Measurements from ENCODE around the gene SMS.
A peak's percentile ranks its signal among the peaks of the same experiment; 100 is the strongest.

SMS gene

DNA sequence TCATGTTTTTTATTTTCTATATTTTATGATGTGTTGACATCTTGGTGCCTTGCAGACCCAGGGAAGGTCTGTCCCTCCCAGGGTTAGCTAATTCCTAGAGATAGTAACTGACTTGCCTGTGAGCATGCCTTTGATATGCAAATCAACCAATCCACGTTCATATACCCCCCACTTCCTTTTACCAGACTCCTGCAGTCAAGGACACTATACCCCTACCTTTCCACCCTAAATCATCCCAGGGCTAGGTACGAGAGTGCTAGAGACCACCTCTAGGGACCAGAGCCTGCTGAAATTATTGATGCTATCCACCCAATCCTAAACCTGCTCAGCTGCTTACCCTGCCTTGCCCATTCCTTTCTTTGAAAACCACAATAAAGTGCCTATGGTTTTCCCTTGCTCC, 84.1 kb downstream of the SMS start:
- no peak overlapping the region for H3K9ac ChIP-seq (ENCODE audit: low read length)
- no peak overlapping the region for H3K27ac ChIP-seq (ENCODE audit: low read length)
- no peaks in the 10 kb centered on the region for H3K27me3 ChIP-seq (ENCODE audit: low read depth, low read length)
- no peaks in the 10 kb centered on the region for H3K79me2 ChIP-seq (ENCODE audit: low read length)
- H3K4me1 ChIP-seq (ENCODE audit: low read length) = peaks cover 14% of the 10 kb centered on the region
- TF ChIP-seq EZH2phosphoT487 (IDR thresholded peaks at IDR 0.05; ENCODE audit: low read depth) (no peak), CTCF (IDR thresholded peaks at IDR 0.05; ENCODE audit: low read depth, low read length) (no peak)
- H3K4me2 ChIP-seq (ENCODE audit: low read length) = no peak overlapping the region
- H4K20me1 ChIP-seq (ENCODE audit: insufficient read depth, low read length) = no peaks in the 10 kb centered on the region
- no peaks in the 10 kb centered on the region for H3K36me3 ChIP-seq (replicated peaks; ENCODE audit: low read depth, low read length)
- no peak overlapping the region for H3K4me3 ChIP-seq (ENCODE audit: low read length)
- no peaks in the 10 kb centered on the region for H3K9me3 ChIP-seq (ENCODE audit: insufficient read depth, low read length)
- H2AFZ ChIP-seq (ENCODE audit: low read depth, low read length) = no peak overlapping the region

GRCh38 chrX:22025751-22026150, 85.2 kb downstream of the SMS start:
- Histone ChIP-seq H2AFZ (ENCODE audit: low read depth, low read length) (no peak overlapping the region), H3K27ac (ENCODE audit: low read length) (no peak overlapping the region), H3K4me2 (ENCODE audit: low read length) (no peak overlapping the region), H4K20me1 (ENCODE audit: insufficient read depth, low read length) (no peaks in the 10 kb centered on the region), H3K9me3 (ENCODE audit: insufficient read depth, low read length) (no peaks in the 10 kb centered on the region), H3K4me3 (ENCODE audit: low read length) (no peak overlapping the region), H3K79me2 (ENCODE audit: low read length) (no peaks in the 10 kb centered on the region), H3K27me3 (ENCODE audit: low read depth, low read length) (no peaks in the 10 kb centered on the region), H3K36me3 (replicated peaks; ENCODE audit: low read depth, low read length) (no peaks in the 10 kb centered on the region), H3K9ac (ENCODE audit: low read length) (no peak overlapping the region), H3K4me1 (ENCODE audit: low read length) (peaks cover 18% of the 10 kb centered on the region)
- TF ChIP-seq CTCF (IDR thresholded peaks at IDR 0.05; ENCODE audit: low read depth, low read length) (no peak), EZH2phosphoT487 (IDR thresholded peaks at IDR 0.05; ENCODE audit: low read depth) (no peak)

- H3K27ac ChIP-seq (ENCODE audit: low read length) = no peak overlapping the region
- H3K4me1 ChIP-seq (ENCODE audit: low read length) = peaks cover 20% of the 10 kb centered on the region
- H3K4me3 ChIP-seq (ENCODE audit: low read length) = no peak overlapping the region
- no peak overlapping the region for H3K9ac ChIP-seq (ENCODE audit: low read length)
- no peaks in the 10 kb centered on the region for H3K9me3 ChIP-seq (ENCODE audit: insufficient read depth, low read length)
- H3K36me3 ChIP-seq (replicated peaks; ENCODE audit: low read depth, low read length) = no peaks in the 10 kb centered on the region
- no peaks in the 10 kb centered on the region for H3K27me3 ChIP-seq (ENCODE audit: low read depth, low read length)
- no peak overlapping the region for H3K4me2 ChIP-seq (ENCODE audit: low read length)
- TF ChIP-seq EZH2phosphoT487 (IDR thresholded peaks at IDR 0.05; ENCODE audit: low read depth) = no peak
- no peak for TF ChIP-seq CTCF (IDR thresholded peaks at IDR 0.05; ENCODE audit: low read depth, low read length)
- no peaks in the 10 kb centered on the region for H3K79me2 ChIP-seq (ENCODE audit: low read length)
- H2AFZ ChIP-seq (ENCODE audit: low read depth, low read length) = no peak overlapping the region
- H4K20me1 ChIP-seq (ENCODE audit: insufficient read depth, low read length) = no peaks in the 10 kb centered on the region
These were observed 86.2 kb downstream of the SMS start for GRCh38 chrX:22026731-22027130.

DNA sequence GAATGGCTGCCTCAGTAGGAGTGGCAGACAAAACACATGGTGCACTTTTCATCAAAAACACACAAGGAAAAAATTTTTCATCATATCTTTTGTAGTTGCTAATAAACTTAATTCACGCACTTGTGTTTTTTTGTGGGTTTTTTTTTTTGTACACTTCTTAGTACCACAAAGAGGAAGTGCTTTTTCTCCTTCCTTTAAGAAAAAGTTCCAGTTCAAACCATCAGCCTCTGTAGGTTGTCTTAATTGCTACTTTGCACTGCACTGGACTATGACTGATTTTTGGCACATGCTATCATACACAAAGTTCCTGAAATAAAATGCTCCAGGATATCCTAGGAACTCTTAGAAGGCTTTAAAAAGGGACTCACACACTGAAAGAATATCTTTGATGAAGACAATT, 91.6 kb downstream of the SMS start, which contains the start of gene PHEX:
Gene PHEX, plus strand, starts transcription at position 242 of the 400 bp plus-strand sequence. CDS start 681 bp downstream, outside the sequence.
- H3K27me3 ChIP-seq (ENCODE audit: low read depth, low read length) = no peaks in the 10 kb centered on the region

More for the DNA sequence above, 91.6 kb downstream of the SMS start, which contains the start of gene PHEX:
- no peaks in the 10 kb centered on the region for H3K9me3 ChIP-seq (ENCODE audit: insufficient read depth, low read length)
- H3K79me2 ChIP-seq (ENCODE audit: low read length) = no peaks in the 10 kb centered on the region
- peak within 1 kb of the TSS; percentile 50 for H3K4me2 ChIP-seq (ENCODE audit: low read length)
- no peak within 1 kb of the TSS for H3K9ac ChIP-seq (ENCODE audit: low read length)
- no peaks in the 10 kb centered on the region for H4K20me1 ChIP-seq (ENCODE audit: insufficient read depth, low read length)
- no peaks in the 10 kb centered on the region for H3K36me3 ChIP-seq (replicated peaks; ENCODE audit: low read depth, low read length)
- no peak within 1 kb of the TSS for H3K4me3 ChIP-seq (ENCODE audit: low read length)
- H3K4me1 ChIP-seq (ENCODE audit: low read length) = peaks cover 28% of the 10 kb centered on the region
- no peak within 1 kb of the TSS for H3K27ac ChIP-seq (ENCODE audit: low read length)
- H2AFZ ChIP-seq (ENCODE audit: low read depth, low read length) = peak within 1 kb of the TSS; percentile 89
- TF ChIP-seq EZH2phosphoT487 (IDR thresholded peaks at IDR 0.05; ENCODE audit: low read depth) = no peak
- TF ChIP-seq CTCF (IDR thresholded peaks at IDR 0.05; ENCODE audit: low read depth, low read length) = no peak

Data from OCI-LY3 (cell line).